NCI-H2196 treated with DMSO at 0.1 percent for 48 hours (cell line): ENCODE data around the gene LAGE3.
A peak's percentile ranks its signal among the peaks of the same experiment; 100 is the strongest.

Experiments
- DNase-seq: peaks from one replicate; lab custom pipeline; 2025; ENCODE audit not compliant: unreplicated experiment; lab: John Stamatoyannopoulos, UW

Gene LAGE3

GRCh38 chrX:154458954-154459778 is 19.9 kb downstream of the LAGE3 start:
- no peak for DNase-seq

GRCh38 chrX:154458116-154458953 is 20.7 kb downstream of the LAGE3 start, which contains the start of gene PLXNA3:
TSS of gene PLXNA3 (plus strand) at chrX:154458281. CDS start at chrX:154460184, 1,903 bp downstream.
- DNase-seq = no peak

- peak; percentile 24 for DNase-seq
Observed at GRCh38 chrX:154457491-154458115, 21.5 kb downstream of the LAGE3 start.

- DNase-seq = no peak
Observed at GRCh38 chrX:154452823-154453222, 26.3 kb downstream of the LAGE3 start.

- DNase-seq = no peak
Observed at GRCh38 chrX:154450312-154450711, 28.8 kb downstream of the LAGE3 start.

- no peak for DNase-seq
Observed at GRCh38 chrX:154449618-154450017, 29.5 kb downstream of the LAGE3 start.

GRCh38 chrX:154448484-154448883 is 30.6 kb downstream of the LAGE3 start:
- DNase-seq = no peak

GRCh38 chrX:154446430-154446829 is 32.7 kb downstream of the LAGE3 start:
- no peak for DNase-seq

- DNase-seq = no peak
Observed at GRCh38 chrX:154445776-154446175, 33.3 kb downstream of the LAGE3 start.

GRCh38 chrX:154444755-154445246 is 34.3 kb downstream of the LAGE3 start:
- DNase-seq = no peak

GRCh38 chrX:154443992-154444754 is 34.9 kb downstream of the LAGE3 start, which contains the start of gene FAM50A:
TSS of gene FAM50A (plus strand) at chrX:154444141. CDS start at chrX:154444236, 95 bp downstream.
- peak; percentile 26 for DNase-seq

GRCh38 chrX:154443479-154443910 is 35.6 kb downstream of the LAGE3 start:
- DNase-seq = no peak

GRCh38 chrX:154441984-154442707 is 36.9 kb downstream of the LAGE3 start:
- no peak for DNase-seq

- DNase-seq = no peak
Observed at GRCh38 chrX:154441564-154441963, 37.5 kb downstream of the LAGE3 start.

- DNase-seq = no peak
Observed at GRCh38 chrX:154440623-154441357, 38.3 kb downstream of the LAGE3 start.

GRCh38 chrX:154439841-154440240 is 39.2 kb downstream of the LAGE3 start:
- DNase-seq = no peak

- no peak for DNase-seq
Observed at GRCh38 chrX:154437971-154438893, 40.8 kb downstream of the LAGE3 start.
